ENCODE results near the gene ANKRD33B. TPM values are rescaled to one million over a fixed set of nuclear protein-coding genes. Genes with fewer than 3 reads are reported as not detected.

The ANKRD33B gene
- total and polyA plus RNA-seq, 11 donors, result 0.98 to 33.8 (median 4.9) TPM

- Histone ChIP-seq H3K27me3 (no peaks in the 10 kb centered on the region), H3K36me3 (peaks cover 0 to 34% (median 20%) of the 10 kb centered on the region in 9 donors), H3K27ac (no peak overlapping the region), H3K4me1 (peaks cover 0 to 9% (median 0%) of the 10 kb centered on the region in 12 donors), H3K4me3 (no peak overlapping the region), H3K9me3 (no peaks in the 10 kb centered on the region)
- no peak for DNase-seq
- WGBS, 4 donors, result 86 to 88% (median 86%) methylated on average over 6 of the region's 6 CpGs
- no peak for ATAC-seq
- intact Hi-C loops (cut with DNase I), result loop anchor here in 1 of 10 donors (5.0 kb wide), 1 partner anchor 233 kb away; no protein-coding TSS in a partner anchor
- TF ChIP-seq, protein P1, sequence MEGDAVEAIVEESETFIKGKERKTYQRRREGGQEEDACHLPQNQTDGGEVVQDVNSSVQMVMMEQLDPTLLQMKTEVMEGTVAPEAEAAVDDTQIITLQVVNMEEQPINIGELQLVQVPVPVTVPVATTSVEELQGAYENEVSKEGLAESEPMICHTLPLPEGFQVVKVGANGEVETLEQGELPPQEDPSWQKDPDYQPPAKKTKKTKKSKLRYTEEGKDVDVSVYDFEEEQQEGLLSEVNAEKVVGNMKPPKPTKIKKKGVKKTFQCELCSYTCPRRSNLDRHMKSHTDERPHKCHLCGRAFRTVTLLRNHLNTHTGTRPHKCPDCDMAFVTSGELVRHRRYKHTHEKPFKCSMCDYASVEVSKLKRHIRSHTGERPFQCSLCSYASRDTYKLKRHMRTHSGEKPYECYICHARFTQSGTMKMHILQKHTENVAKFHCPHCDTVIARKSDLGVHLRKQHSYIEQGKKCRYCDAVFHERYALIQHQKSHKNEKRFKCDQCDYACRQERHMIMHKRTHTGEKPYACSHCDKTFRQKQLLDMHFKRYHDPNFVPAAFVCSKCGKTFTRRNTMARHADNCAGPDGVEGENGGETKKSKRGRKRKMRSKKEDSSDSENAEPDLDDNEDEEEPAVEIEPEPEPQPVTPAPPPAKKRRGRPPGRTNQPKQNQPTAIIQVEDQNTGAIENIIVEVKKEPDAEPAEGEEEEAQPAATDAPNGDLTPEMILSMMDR (IDR thresholded peaks at IDR 0.05), result no peak
- TF ChIP-seq POLR2A (IDR thresholded peaks at IDR 0.05), result no peak
These were observed 121.2 kb downstream of the ANKRD33B start for GRCh38 chr5:10685115-10685521.

DNA sequence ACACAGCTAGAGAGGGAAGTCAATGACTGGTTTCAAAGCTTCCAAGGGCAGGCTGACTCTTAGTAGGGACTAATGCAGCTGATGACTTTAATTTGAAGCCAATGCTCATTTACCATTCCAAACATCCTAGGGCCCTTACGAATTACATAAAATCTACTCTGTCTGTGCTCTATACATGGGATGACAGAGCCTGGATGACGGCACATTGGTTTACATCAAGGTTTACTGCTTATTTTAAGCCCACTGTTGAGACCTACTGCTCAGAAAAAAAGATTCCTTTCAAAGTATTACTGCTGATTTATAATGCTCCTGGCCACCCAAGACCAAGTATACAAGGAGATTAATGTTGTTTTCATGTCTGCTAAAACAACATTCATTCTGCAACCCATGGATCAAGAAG lies 123.0 kb downstream of the ANKRD33B start:
- H3K9me3 ChIP-seq, result no peaks in the 10 kb centered on the region
- no peak overlapping the region for H3K27ac ChIP-seq
- H3K36me3 ChIP-seq, result peaks cover 0 to 21% (median 11%) of the 10 kb centered on the region in 9 donors
- H3K4me1 ChIP-seq, result peaks cover 0 to 8% (median 0%) of the 10 kb centered on the region in 12 donors
- no peak for ATAC-seq
- TF ChIP-seq, protein P1 (IDR thresholded peaks at IDR 0.05), result no peak
- TF ChIP-seq POLR2A (IDR thresholded peaks at IDR 0.05), result no peak
- no peaks in the 10 kb centered on the region for H3K27me3 ChIP-seq
- WGBS, 4 donors, result 96 to 98% (median 98%) methylated on average over 2 of the region's 2 CpGs
- DNase-seq, result no peak
- intact Hi-C loops (cut with DNase I), result loop anchor here in 1 of 10 donors (5.0 kb wide), 1 partner anchor 235 kb away; no protein-coding TSS in a partner anchor
- no peak overlapping the region for H3K4me3 ChIP-seq

GRCh38 chr5:10688651-10689171 lies 124.8 kb downstream of the ANKRD33B start:
- Histone ChIP-seq H3K27ac (no peak overlapping the region), H3K4me1 (peaks cover 0 to 8% (median 0%) of the 10 kb centered on the region in 12 donors), H3K4me3 (no peak overlapping the region), H3K36me3 (peaks cover 0 to 7% (median 0%) of the 10 kb centered on the region in 9 donors), H3K9me3 (no peaks in the 10 kb centered on the region), H3K27me3 (no peaks in the 10 kb centered on the region)
- intact Hi-C loops (cut with DNase I), result loop anchor here in 1 of 10 donors (5.0 kb wide), 1 partner anchor 236 kb away; no protein-coding TSS in a partner anchor
- DNase-seq (no peak), ATAC-seq (peak in 1 of 4 donors; percentile 40)
- TF ChIP-seq, protein P1 (IDR thresholded peaks at IDR 0.05), result no peak
- no peak for TF ChIP-seq POLR2A (IDR thresholded peaks at IDR 0.05)
- WGBS, 4 donors, result 94 to 96% (median 94%) methylated on average over 13 of the region's 13 CpGs

GRCh38 chr5:10689391-10690081 lies 125.7 kb downstream of the ANKRD33B start:
- ATAC-seq, result peak in 3 of 4 donors; percentile 14 to 22 (median 18)
- no peak for DNase-seq
- H3K36me3 ChIP-seq, result peaks cover 0 to 5% (median 0%) of the 10 kb centered on the region in 9 donors
- H3K9me3 ChIP-seq, result no peaks in the 10 kb centered on the region
- no peak overlapping the region for H3K27ac ChIP-seq
- TF ChIP-seq, protein P1 (IDR thresholded peaks at IDR 0.05), result peak in 5 of 12 donors; percentile 9 to 37 (median 18)
- no peak for TF ChIP-seq POLR2A (IDR thresholded peaks at IDR 0.05)
- H3K4me3 ChIP-seq, result no peak overlapping the region
- H3K27me3 ChIP-seq, result no peaks in the 10 kb centered on the region
- intact Hi-C loops (cut with DNase I), result loop anchor here in 6 of 10 donors (5.0 to 10.0 kb wide), 7 partner anchors 165 to 1335 kb away; no protein-coding TSS in a partner anchor
- H3K4me1 ChIP-seq, result peaks cover 0 to 8% (median 0%) of the 10 kb centered on the region in 12 donors
- WGBS, 4 donors, result 81 to 93% (median 87%) methylated on average over 8 to 11 of the region's 11 CpGs

Measured in heart left ventricle (tissue), 16 donors.